Naive thymus-derived CD4-positive, alpha-beta T cell (primary cell): Measurements from ENCODE around the gene B3GNT8. TPM values are rescaled to one million over a fixed set of nuclear protein-coding genes. Genes with fewer than 3 reads are reported as not detected.

ENCODE experiments used
- ATAC-seq: fragments of 150-1000 bp; cut with Tn5 transposase; 2 replicates; pipeline ENCODE4 v1.10.0; 2021; ENCODE audit warnings: mild to moderate bottlenecking, moderate library complexity
- CTCF ChIA-PET: fragments of 350-600 bp; sonication (Branson Sonifier 250); formaldehyde crosslinking; loops from one replicate; lab custom pipeline; 2021; ENCODE audit warnings: antibody characterized with exemption; lab: Charles Lee
- POLR2A ChIA-PET: fragments of 350-600 bp; sonication (Branson Sonifier 250); formaldehyde crosslinking; loops from one replicate; lab custom pipeline; 2021; ENCODE audit warnings: antibody characterized with exemption, inconsistent platforms; lab: Charles Lee
- DNase-seq, 9 donors: peaks; one replicate each; pipeline versions ENCODE4 v3.0.0 to v3.0.0-alpha.2; 2020 to 2022; ENCODE audit warnings: mixed read lengths in 1 of 9
- H3K27ac ChIP-seq: one replicate; pipeline ENCODE4 v1.7.0; 2013; ENCODE audit warnings: mild to moderate bottlenecking, low read depth, low read length, moderate library complexity
- H3K27me3 ChIP-seq, 2 donors: one replicate each; pipeline ENCODE4 v1.7.0; 2013; ENCODE audit warnings: low read length in 2 of 2, mild to moderate bottlenecking in 2 of 2, moderate library complexity in 2 of 2; ENCODE audit not compliant: control insufficient read depth in 2 of 2, insufficient read depth in 2 of 2
- H3K36me3 ChIP-seq, 3 experiments: 1 replicate in 2 of 3; 2 replicates in 1 of 3; pipeline ENCODE4 v1.7.0; 2013; ENCODE audit warnings: low read length in 3 of 3, mild to moderate bottlenecking in 3 of 3, moderate library complexity in 1 of 3; ENCODE audit not compliant: insufficient read depth in 3 of 3, control insufficient read depth in 2 of 3
- H3K4me1 ChIP-seq, 2 donors: one replicate each; pipeline ENCODE4 v1.7.0; 2013; ENCODE audit warnings: low read length in 2 of 2, mild to moderate bottlenecking in 2 of 2, moderate library complexity in 1 of 2; ENCODE audit not compliant: control insufficient read depth in 2 of 2, insufficient read depth in 2 of 2
- H3K4me3 ChIP-seq: 2 replicates; pipeline ENCODE4 v1.7.0; 2013; ENCODE audit warnings: mild to moderate bottlenecking, low read length
- H3K9me3 ChIP-seq, 3 experiments: 1 replicate in 2 of 3; 2 replicates in 1 of 3; pipeline ENCODE4 v1.7.0; 2013; ENCODE audit warnings: low read length in 3 of 3; ENCODE audit not compliant: control insufficient read depth in 2 of 3
- H3K27ac Mint-ChIP-seq, 9 donors: one replicate each; pipeline ENCODE4 v1.8.0; 2020 to 2022; ENCODE audit warnings: mixed read lengths in 9 of 9, mild to moderate bottlenecking in 8 of 9, moderate library complexity in 5 of 9, inconsistent platforms in 2 of 9
- H3K27me3 Mint-ChIP-seq, 5 donors: one replicate each; pipeline ENCODE4 v1.8.0; 2021 to 2022; ENCODE audit warnings: mixed read lengths in 5 of 5, mild to moderate bottlenecking in 1 of 5
- H3K36me3 Mint-ChIP-seq, 5 donors: one replicate each; pipeline ENCODE4 v1.8.0; 2020 to 2022; ENCODE audit warnings: mixed read lengths in 5 of 5, mild to moderate bottlenecking in 3 of 5, inconsistent platforms in 1 of 5
- H3K4me1 Mint-ChIP-seq, 7 donors: one replicate each; pipeline ENCODE4 v1.8.0; 2020 to 2022; ENCODE audit warnings: mixed read lengths in 7 of 7, mild to moderate bottlenecking in 3 of 7, inconsistent platforms in 1 of 7
- H3K4me3 Mint-ChIP-seq, 10 donors: one replicate each; pipeline ENCODE4 v1.8.0; 2020 to 2022; ENCODE audit warnings: mild to moderate bottlenecking in 10 of 10, mixed read lengths in 10 of 10, moderate library complexity in 6 of 10, inconsistent platforms in 2 of 10
- H3K9me3 Mint-ChIP-seq, 11 donors: one replicate each; pipeline ENCODE4 v1.8.0; 2020 to 2022; ENCODE audit warnings: mixed read lengths in 11 of 11, mild to moderate bottlenecking in 4 of 11, inconsistent platforms in 1 of 11, moderate library complexity in 1 of 11
- intact Hi-C, 2 donors: fragments of 100-400 bp; cut with micrococcal nuclease; formaldehyde crosslinking; loops; one replicate each; pipeline ENCODE4 v1.15.1; 2023
- polyA plus RNA-seq, 2 donors: library from polyadenylated mRNA; unstranded; fragments of 300-500 nt; fragmentation: Illumina TruSeq; gene quantifications; one replicate each; pipeline ENCODE4 v1.2.3, GENCODE V29; 2021
- total RNA-seq, 6 experiments: library from RNA in 5 of 6; stranded (reverse) in 5 of 6; gene quantifications; 1 replicate in 5 of 6; 2 replicates in 1 of 6; pipeline ENCODE4 v1.2.3 and lab custom pipeline; 2021 to 2026

Gene B3GNT8
- total and polyA plus RNA-seq, 7 experiments from 2014 or later: 0.19 to 5.3 (median 0.43) TPM

DNA sequence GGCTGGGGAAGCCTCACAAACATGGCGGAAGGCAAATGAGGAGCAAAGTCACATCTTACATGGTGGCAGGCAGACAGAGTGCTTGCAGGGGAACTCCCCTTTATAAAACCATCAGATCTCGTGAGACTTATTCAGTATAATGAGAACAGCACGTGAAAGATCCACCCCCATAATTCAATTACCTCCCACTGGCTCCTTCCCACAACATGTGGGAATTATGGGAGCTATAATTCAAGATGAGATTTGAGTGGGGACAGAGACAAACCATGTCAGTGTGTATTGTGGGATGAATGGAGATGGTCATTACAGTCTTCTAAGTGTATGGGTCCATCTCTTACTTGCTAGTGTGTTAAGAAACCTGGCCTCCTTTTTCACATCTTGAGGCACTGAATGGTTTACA is 25.2 kb downstream of the B3GNT8 start:
- no peaks in the 10 kb centered on the region for H3K9me3 Mint-ChIP-seq
- ChIA-PET CTCF (no interaction called here), POLR2A (no interaction called here)
- Histone ChIP-seq H3K4me3 (no peak overlapping the region), H3K27ac (no peak overlapping the region), H3K4me1 (peaks cover 11% of the 10 kb centered on the region in 2 donors), H3K27me3 (no peaks in the 10 kb centered on the region), H3K36me3 (peaks cover 0 to 17% (median 0%) of the 10 kb centered on the region in 3 experiments), H3K9me3 (no peaks in the 10 kb centered on the region)
- intact Hi-C loops: no loop called here
- no peak for DNase-seq
- H3K4me3 Mint-ChIP-seq: no peak overlapping the region
- ATAC-seq: no peak
- H3K4me1 Mint-ChIP-seq: peaks cover 26 to 52% (median 41%) of the 10 kb centered on the region in 7 donors
- H3K27me3 Mint-ChIP-seq: no peaks in the 10 kb centered on the region
- H3K27ac Mint-ChIP-seq: no peak overlapping the region
- peaks cover 0 to 4% (median 3%) of the 10 kb centered on the region in 5 donors for H3K36me3 Mint-ChIP-seq

DNA sequence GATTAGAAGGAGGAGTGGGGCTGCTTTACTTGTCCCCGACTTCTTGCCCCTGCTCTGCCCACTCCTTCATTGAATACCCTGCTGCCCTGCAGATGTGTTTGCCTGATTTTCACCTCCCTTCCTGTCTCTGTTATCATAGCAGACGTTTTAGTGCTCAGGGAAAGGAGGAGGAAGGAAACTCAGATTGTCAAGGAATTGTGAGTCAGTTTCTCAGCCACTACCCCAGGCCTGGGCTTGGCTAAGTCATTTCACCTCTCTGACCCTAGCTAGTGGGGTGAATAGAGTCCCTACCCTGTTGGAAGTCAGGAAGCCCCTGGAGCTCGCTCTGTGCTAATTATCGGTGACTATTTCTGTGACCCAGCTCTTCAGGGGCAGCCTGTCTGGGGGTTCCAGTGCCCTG is 25.7 kb downstream of the B3GNT8 start:
- ChIA-PET POLR2A (no interaction called here), CTCF (no interaction called here)
- no peaks in the 10 kb centered on the region for H3K9me3 ChIP-seq
- no peak overlapping the region for H3K4me3 ChIP-seq
- no peak overlapping the region for H3K27ac ChIP-seq
- Mint-ChIP-seq H3K9me3 (no peaks in the 10 kb centered on the region), H3K27me3 (no peaks in the 10 kb centered on the region), H3K27ac (peak overlapping the region in 1 of 9 donors; percentile 54), H3K36me3 (peaks cover 0 to 4% (median 3%) of the 10 kb centered on the region in 5 donors), H3K4me1 (peaks cover 26 to 56% (median 42%) of the 10 kb centered on the region in 7 donors), H3K4me3 (no peak overlapping the region)
- H3K36me3 ChIP-seq: peaks cover 0 to 17% (median 0%) of the 10 kb centered on the region in 3 experiments
- ATAC-seq: no peak
- H3K27me3 ChIP-seq: no peaks in the 10 kb centered on the region
- peaks cover 11 to 13% of the 10 kb centered on the region in 2 donors for H3K4me1 ChIP-seq
- intact Hi-C loops: no loop called here
- DNase-seq: no peak

DNA sequence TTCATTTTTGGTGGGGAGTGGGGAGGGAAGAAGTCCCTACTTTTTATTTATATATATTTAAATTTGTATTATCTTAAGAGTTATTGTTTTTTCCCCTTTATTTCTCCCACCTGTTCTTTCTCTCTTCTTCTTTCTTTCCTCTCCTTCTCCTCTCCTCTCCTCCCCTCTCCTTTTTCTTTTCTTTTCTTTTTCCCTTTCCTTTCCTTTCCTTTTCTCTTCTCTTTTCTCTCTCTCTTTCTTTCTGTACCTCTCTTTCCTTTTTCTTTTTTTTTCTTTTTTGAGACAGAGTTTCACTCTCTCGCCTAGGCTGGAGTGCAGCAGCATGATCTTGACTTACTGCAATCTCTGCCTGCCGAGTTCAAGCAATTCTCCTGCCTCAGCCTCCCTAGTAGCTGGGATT is 27.6 kb downstream of the B3GNT8 start:
- Histone ChIP-seq H3K4me1 (peaks cover 19 to 23% of the 10 kb centered on the region in 2 donors), H3K9me3 (no peaks in the 10 kb centered on the region), H3K27ac (no peak overlapping the region), H3K4me3 (no peak overlapping the region), H3K36me3 (peaks cover 0 to 11% (median 0%) of the 10 kb centered on the region in 3 experiments), H3K27me3 (no peaks in the 10 kb centered on the region)
- intact Hi-C loops: loop anchor here (5.0 to 10.0 kb wide), 3 partner anchors 682 to 1023 kb away; partner anchors contain the start of genes COQ8B (in 1 of the 2), ITPKC (in 1 of the 2) and SERTAD3 (in 1 of the 2)
- POLR2A ChIA-PET: interaction anchor here (0.5 to 4.3 kb wide), 3 partner anchors 13 to 35 kb away, joined by 3 to 20 read pairs (median 5); partner anchors contain the start of gene B9D2
- Mint-ChIP-seq H3K27me3 (no peaks in the 10 kb centered on the region), H3K4me1 (peaks cover 33 to 71% (median 55%) of the 10 kb centered on the region in 7 donors), H3K9me3 (no peaks in the 10 kb centered on the region), H3K36me3 (peaks cover 0 to 10% (median 6%) of the 10 kb centered on the region in 5 donors), H3K27ac (peak overlapping the region in 6 of 9 donors; percentile 1 to 100 (median 70)), H3K4me3 (peak overlapping the region; percentile 16 to 99 (median 96))
- no peak for ATAC-seq
- no peak for DNase-seq
- CTCF ChIA-PET: interaction anchor here (0.6 kb wide), 1 partner anchor 354 kb away, joined by 5 read pairs; no protein-coding TSS in a partner anchor

DNA sequence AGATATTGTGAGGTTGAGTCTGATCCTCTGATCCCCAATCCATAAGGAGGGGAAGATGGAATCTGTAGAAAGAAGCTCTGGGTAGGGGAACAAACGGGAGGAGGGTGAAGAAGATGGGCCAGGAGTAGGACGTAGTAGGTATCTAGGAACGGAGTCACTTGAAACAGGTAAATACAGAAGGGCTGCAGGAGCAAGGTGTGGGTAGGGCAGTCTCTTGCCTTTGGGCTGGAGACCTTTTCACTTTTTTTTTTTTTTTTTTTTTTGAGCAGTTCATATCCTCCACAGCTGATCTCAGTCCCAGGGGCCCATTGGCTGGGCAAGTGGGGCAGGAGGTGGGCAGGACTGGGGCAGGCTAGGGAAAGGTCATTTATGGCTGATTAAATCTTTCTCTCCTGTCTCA is 28.1 kb downstream of the B3GNT8 start:
- peak overlapping the region; percentile 95 to 99 (median 98) for H3K4me3 Mint-ChIP-seq
- H3K4me3 ChIP-seq: no peak overlapping the region
- peaks cover 19 to 23% of the 10 kb centered on the region in 2 donors for H3K4me1 ChIP-seq
- intact Hi-C loops: loop anchor here (5.0 to 10.0 kb wide), 3 partner anchors 682 to 1023 kb away; partner anchors contain the start of genes COQ8B (in 1 of the 2), ITPKC (in 1 of the 2) and SERTAD3 (in 1 of the 2)
- no peaks in the 10 kb centered on the region for H3K27me3 ChIP-seq
- CTCF ChIA-PET: interaction anchor here (0.6 kb wide), 1 partner anchor 354 kb away, joined by 5 read pairs; no protein-coding TSS in a partner anchor
- no peak for DNase-seq
- H3K9me3 Mint-ChIP-seq: no peaks in the 10 kb centered on the region
- peak overlapping the region in 7 of 9 donors; percentile 34 to 100 (median 99) for H3K27ac Mint-ChIP-seq
- H3K36me3 ChIP-seq: peaks cover 0 to 11% (median 0%) of the 10 kb centered on the region in 3 experiments
- POLR2A ChIA-PET: interaction anchor here (0.5 to 4.3 kb wide), 6 partner anchors 14 to 46 kb away, joined by 3 to 20 read pairs (median 4); partner anchors contain the start of gene B9D2
- H3K9me3 ChIP-seq: no peaks in the 10 kb centered on the region
- peak overlapping the region; percentile 89 for H3K27ac ChIP-seq
- no peaks in the 10 kb centered on the region for H3K27me3 Mint-ChIP-seq
- peaks cover 33 to 71% (median 55%) of the 10 kb centered on the region in 7 donors for H3K4me1 Mint-ChIP-seq
- no peak for ATAC-seq
- H3K36me3 Mint-ChIP-seq: peaks cover 0 to 10% (median 6%) of the 10 kb centered on the region in 5 donors

DNA sequence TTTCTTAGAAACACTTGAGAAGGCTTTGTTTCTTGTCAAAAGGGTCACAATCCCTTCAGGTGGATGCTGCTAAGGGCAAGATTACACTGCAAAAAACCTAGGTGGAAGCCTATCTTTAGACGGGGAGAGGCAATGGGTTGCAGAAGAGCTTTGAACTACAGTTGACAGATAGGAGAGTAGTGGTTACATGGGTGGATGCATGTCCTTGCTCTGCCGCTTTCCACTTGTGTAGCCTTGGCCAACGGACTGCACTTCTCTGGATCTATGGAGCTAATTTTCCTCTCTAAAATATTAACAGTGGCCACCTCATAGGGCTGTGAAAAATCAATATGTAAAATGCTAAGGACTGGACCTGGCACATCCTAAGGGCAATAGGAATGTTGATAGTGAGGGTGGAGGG is 28.6 kb downstream of the B3GNT8 start:
- H3K27ac Mint-ChIP-seq: peak overlapping the region; percentile 99 to 100 (median 100)
- H3K9me3 Mint-ChIP-seq: no peaks in the 10 kb centered on the region
- ATAC-seq (no peak), DNase-seq (no peak)
- peaks cover 35 to 67% (median 58%) of the 10 kb centered on the region in 7 donors for H3K4me1 Mint-ChIP-seq
- Histone ChIP-seq H3K4me1 (peaks cover 19 to 23% of the 10 kb centered on the region in 2 donors), H3K27me3 (no peaks in the 10 kb centered on the region), H3K4me3 (peak overlapping the region; percentile 96), H3K27ac (peak overlapping the region; percentile 89), H3K36me3 (peaks cover 0 to 14% (median 0%) of the 10 kb centered on the region in 3 experiments), H3K9me3 (no peaks in the 10 kb centered on the region)
- ChIA-PET POLR2A (interaction anchor here (0.6 to 4.3 kb wide), 5 partner anchors 14 to 46 kb away, joined by 3 to 20 read pairs (median 4); partner anchors contain the start of gene B9D2), CTCF (no interaction called here)
- intact Hi-C loops: loop anchor here (5.0 to 10.0 kb wide), 3 partner anchors 681 to 1024 kb away; partner anchors contain the start of genes COQ8B (in 1 of the 2), ITPKC (in 1 of the 2) and SERTAD3 (in 1 of the 2)
- H3K4me3 Mint-ChIP-seq: peak overlapping the region; percentile 95 to 99 (median 98)
- H3K36me3 Mint-ChIP-seq: peaks cover 0 to 10% (median 6%) of the 10 kb centered on the region in 5 donors
- H3K27me3 Mint-ChIP-seq: no peaks in the 10 kb centered on the region

DNA sequence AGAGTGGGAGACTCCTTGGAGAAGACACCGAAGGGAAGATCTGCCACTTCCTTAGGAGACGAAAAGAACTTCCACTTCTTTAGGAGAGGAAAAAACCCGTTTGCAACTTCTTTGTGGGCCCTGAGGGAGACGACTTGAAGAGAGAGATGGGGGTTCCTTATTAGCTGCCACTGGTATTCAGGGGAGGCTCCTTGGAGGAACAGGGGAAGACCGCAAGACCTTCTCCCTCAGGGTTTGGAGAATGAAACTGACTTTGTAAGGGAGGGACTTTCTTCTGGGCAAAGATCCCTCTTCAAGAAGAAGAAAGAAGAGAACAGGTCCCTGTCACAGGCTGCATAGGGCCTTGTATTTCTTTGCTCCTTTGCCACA is 29.1 kb downstream of the B3GNT8 start:
- peak overlapping the region; percentile 96 for H3K4me3 ChIP-seq
- intact Hi-C loops: loop anchor here (5.0 to 10.0 kb wide), 3 partner anchors 681 to 1024 kb away; partner anchors contain the start of genes COQ8B (in 1 of the 2), ITPKC (in 1 of the 2) and SERTAD3 (in 1 of the 2)

More for the DNA sequence above, 29.1 kb downstream of the B3GNT8 start:
- peaks cover 0 to 10% (median 6%) of the 10 kb centered on the region in 5 donors for H3K36me3 Mint-ChIP-seq
- DNase-seq (peak in 1 of 9 donors; percentile 20), ATAC-seq (no peak)
- Histone ChIP-seq H3K27me3 (no peaks in the 10 kb centered on the region), H3K4me1 (peaks cover 19 to 23% of the 10 kb centered on the region in 2 donors), H3K36me3 (peaks cover 0 to 14% (median 0%) of the 10 kb centered on the region in 3 experiments), H3K9me3 (no peaks in the 10 kb centered on the region), H3K27ac (peak overlapping the region; percentile 89)
- H3K27me3 Mint-ChIP-seq: no peaks in the 10 kb centered on the region
- no peaks in the 10 kb centered on the region for H3K9me3 Mint-ChIP-seq
- CTCF ChIA-PET: no interaction called here
- H3K4me1 Mint-ChIP-seq: peaks cover 34 to 61% (median 53%) of the 10 kb centered on the region in 7 donors
- peak overlapping the region; percentile 99 to 100 (median 100) for H3K27ac Mint-ChIP-seq
- POLR2A ChIA-PET: interaction anchor here (1.4 to 4.3 kb wide), 3 partner anchors 33 to 45 kb away, joined by 4 to 20 read pairs (median 4); partner anchors contain the start of gene B9D2
- H3K4me3 Mint-ChIP-seq: peak overlapping the region; percentile 95 to 99 (median 98)
